SK-N-SH treated with all-trans-retinoic acid at 6 μM for 48 hours (cell line): ENCODE data around the gene MRGPRF.
A peak's percentile ranks its signal among the peaks of the same experiment; 100 is the strongest.

ENCODE experiments used
- ATAC-seq: fragments of 200-7000 bp; cut with Tn5 transposase; 3 replicates; pipeline ENCODE4 v1.9.1; 2020; ENCODE audit warnings: mild to moderate bottlenecking, moderate library complexity
- ARNTL ChIP-seq: fragments of 450-650 bp; formaldehyde crosslinking; IDR thresholded peaks from 2 replicates; pipeline ENCODE4 v1.5.0; 2020; ENCODE audit warnings: low read depth, mild to moderate bottlenecking, moderate library complexity, borderline replicate concordance
- BACH2 ChIP-seq: fragments of 250-450 bp; sonication (Bioruptor Pico); IDR thresholded peaks from 2 replicates; pipeline ENCODE4 v1.9.0; 2021; ENCODE audit warnings: mild to moderate bottlenecking, borderline replicate concordance
- CSDC2 ChIP-seq: fragments of 250-450 bp; sonication (Bioruptor Pico); IDR thresholded peaks from 2 replicates; pipeline ENCODE4 v1.5.0; 2020; ENCODE audit warnings: mild to moderate bottlenecking, moderate library complexity
- ESRRG ChIP-seq: fragments of 250-450 bp; sonication (Bioruptor Pico); IDR thresholded peaks from 2 replicates; pipeline ENCODE4 v1.6.1; 2021; ENCODE audit warnings: mild to moderate bottlenecking
- GLIS3 ChIP-seq: fragments of 250-450 bp; sonication (Bioruptor Pico); IDR thresholded peaks from 2 replicates; pipeline ENCODE4 v1.5.0; 2020; ENCODE audit warnings: mild to moderate bottlenecking, moderate library complexity
- ISL1 ChIP-seq: fragments of 250-450 bp; sonication (Bioruptor Pico); IDR thresholded peaks from 2 replicates; pipeline ENCODE4 v2.1.2; 2022; ENCODE audit warnings: mild to moderate bottlenecking, moderate library complexity
- OSR1 ChIP-seq: fragments of 250-450 bp; sonication (Bioruptor Pico); IDR thresholded peaks from 2 replicates; pipeline ENCODE4 v1.8.0; 2022; ENCODE audit warnings: moderate library complexity, mild to moderate bottlenecking, inconsistent platforms
- RARB ChIP-seq: fragments of 250-450 bp; sonication (Bioruptor Pico); IDR thresholded peaks from 2 replicates; pipeline ENCODE4 v1.8.0; 2021; ENCODE audit warnings: mild to moderate bottlenecking, moderate library complexity
- SNAI2 ChIP-seq: fragments of 250-450 bp; sonication (Bioruptor Pico); IDR thresholded peaks from 2 replicates; pipeline ENCODE4 v1.5.0; 2020; ENCODE audit warnings: mild to moderate bottlenecking, moderate library complexity
- TOX ChIP-seq: fragments of 250-450 bp; sonication (Bioruptor Pico); IDR thresholded peaks from 2 replicates; pipeline ENCODE4 v1.8.0; 2021; ENCODE audit warnings: mild to moderate bottlenecking, moderate library complexity, borderline replicate concordance
- ZC3H10 ChIP-seq: fragments of 250-450 bp; sonication (Bioruptor Pico); IDR thresholded peaks from 2 replicates; pipeline ENCODE4 v1.5.1; 2021; ENCODE audit warnings: mild to moderate bottlenecking, moderate library complexity
- ZFP3 ChIP-seq: fragments of 250-450 bp; sonication (Bioruptor Pico); IDR thresholded peaks from 2 replicates; pipeline ENCODE4 v1.5.0; 2020; ENCODE audit warnings: mild to moderate bottlenecking, moderate library complexity
- ZNF565 ChIP-seq: fragments of 450-650 bp; formaldehyde crosslinking; conservative IDR thresholded peaks from 2 replicates; pipeline ENCODE4 v1.5.0; 2020; ENCODE audit warnings: low read depth, mild to moderate bottlenecking, moderate library complexity
- ZNF70 ChIP-seq: fragments of 450-650 bp; formaldehyde crosslinking; IDR thresholded peaks from 2 replicates; pipeline ENCODE4 v1.5.0; 2020; ENCODE audit warnings: mild to moderate bottlenecking, moderate library complexity
- ZNF8 ChIP-seq: fragments of 450-650 bp; formaldehyde crosslinking; IDR thresholded peaks from 2 replicates; pipeline ENCODE4 v1.5.0; 2020; ENCODE audit warnings: mild to moderate bottlenecking, moderate library complexity
- TF ChIP-seq, protein P1 (sequence below): fragments of 250-450 bp; sonication (Bioruptor Pico); IDR thresholded peaks from 2 replicates; pipeline ENCODE4 v1.5.1; 2020; ENCODE audit warnings: low read depth, mild to moderate bottlenecking, moderate library complexity
- TF ChIP-seq, protein P2 (sequence below): fragments of 250-450 bp; sonication (Bioruptor Pico); IDR thresholded peaks from 2 replicates; pipeline ENCODE4 v1.5.0; 2020; ENCODE audit warnings: mild to moderate bottlenecking, moderate library complexity
- TF ChIP-seq, protein P3 (sequence below): fragments of 250-450 bp; sonication (Bioruptor Pico); IDR thresholded peaks from 2 replicates; pipeline ENCODE4 v1.5.1; 2021; ENCODE audit warnings: mild to moderate bottlenecking, moderate library complexity
- TF ChIP-seq, protein P4 (sequence below): fragments of 250-450 bp; sonication (Bioruptor Pico); IDR thresholded peaks from 2 replicates; pipeline ENCODE4 v1.8.0; 2021; ENCODE audit warnings: low read depth, mild to moderate bottlenecking, moderate library complexity, borderline replicate concordance
- TF ChIP-seq, protein P5 (sequence below): fragments of 250-450 bp; sonication (Bioruptor Pico); IDR thresholded peaks from 2 replicates; pipeline ENCODE4 v1.8.0; 2020; ENCODE audit warnings: mild to moderate bottlenecking, moderate library complexity, borderline replicate concordance

Gene MRGPRF

DNA sequence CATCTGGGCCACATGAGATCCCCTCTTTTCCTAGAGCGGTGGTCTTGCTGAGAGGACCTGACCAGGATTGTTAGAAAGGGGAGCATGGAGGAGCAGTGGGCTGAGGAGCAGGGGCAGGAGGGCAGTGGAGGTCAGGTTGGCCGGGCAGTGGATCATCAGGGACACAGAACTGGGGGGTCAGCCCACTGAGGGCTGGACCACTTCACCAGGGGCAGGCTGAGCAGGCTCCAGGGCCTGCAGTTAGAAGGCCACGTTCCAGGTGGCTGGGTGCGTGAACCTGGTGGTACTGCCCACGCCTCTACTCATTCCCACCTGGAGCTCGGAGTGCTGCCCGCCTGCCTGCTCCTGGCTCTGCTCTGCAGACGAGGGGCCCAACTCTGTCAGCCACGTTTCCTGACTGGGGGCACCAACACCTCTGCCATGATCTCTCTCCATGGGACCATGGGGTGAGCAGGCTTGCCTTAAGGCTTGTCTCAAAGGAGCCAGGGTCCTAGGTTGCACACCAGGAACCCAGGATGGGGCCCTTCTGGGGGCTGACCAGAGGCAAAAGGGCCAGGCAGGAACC is 9.7 kb downstream of the MRGPRF start:
- no peak for ATAC-seq
- TF ChIP-seq RARB (no peak), GLIS3 (CRISPR knock-in tag) (no peak)

DNA sequence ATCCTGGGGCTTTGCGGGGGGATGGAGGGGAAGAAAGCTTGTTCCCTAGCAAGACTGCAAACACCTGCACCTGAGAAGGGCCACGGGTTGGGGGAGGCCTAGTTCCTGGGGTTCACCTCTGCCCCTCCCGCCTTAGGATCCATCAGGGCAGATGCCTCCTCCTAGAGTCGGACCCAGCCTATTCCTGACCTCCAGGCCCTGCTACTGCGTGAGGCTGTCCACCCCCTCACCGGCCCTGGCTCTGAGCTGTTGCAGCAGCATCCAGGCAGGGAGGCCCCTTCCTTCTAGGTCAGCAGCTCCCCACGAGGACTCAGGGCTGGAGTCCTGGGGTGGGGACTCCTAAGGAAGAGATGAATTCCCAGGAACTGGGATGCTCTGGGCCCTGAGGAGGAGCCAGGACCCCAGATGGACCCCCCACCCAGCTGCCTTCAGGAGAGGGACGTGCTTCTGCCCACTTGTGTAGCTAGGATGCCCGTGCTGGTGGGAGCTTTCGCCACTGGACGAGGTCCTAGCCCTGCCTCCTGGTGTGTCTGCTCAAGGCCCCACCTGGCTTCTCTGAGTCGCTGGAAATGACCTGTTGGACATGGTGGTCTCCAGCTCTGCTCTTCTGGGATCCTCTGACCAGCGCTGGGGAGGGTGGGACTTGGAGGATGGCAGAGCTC is 10.3 kb downstream of the MRGPRF start:
- ATAC-seq, result no peak
- TF ChIP-seq SNAI2, result no peak
- no peak for TF ChIP-seq ZNF8 (CRISPR knock-in tag)
- TF ChIP-seq, protein P1, sequence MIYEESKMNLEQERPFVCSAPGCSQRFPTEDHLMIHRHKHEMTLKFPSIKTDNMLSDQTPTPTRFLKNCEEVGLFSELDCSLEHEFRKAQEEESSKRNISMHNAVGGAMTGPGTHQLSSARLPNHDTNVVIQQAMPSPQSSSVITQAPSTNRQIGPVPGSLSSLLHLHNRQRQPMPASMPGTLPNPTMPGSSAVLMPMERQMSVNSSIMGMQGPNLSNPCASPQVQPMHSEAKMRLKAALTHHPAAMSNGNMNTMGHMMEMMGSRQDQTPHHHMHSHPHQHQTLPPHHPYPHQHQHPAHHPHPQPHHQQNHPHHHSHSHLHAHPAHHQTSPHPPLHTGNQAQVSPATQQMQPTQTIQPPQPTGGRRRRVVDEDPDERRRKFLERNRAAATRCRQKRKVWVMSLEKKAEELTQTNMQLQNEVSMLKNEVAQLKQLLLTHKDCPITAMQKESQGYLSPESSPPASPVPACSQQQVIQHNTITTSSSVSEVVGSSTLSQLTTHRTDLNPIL (CRISPR knock-in tag), result no peak
- TF ChIP-seq ARNTL (CRISPR knock-in tag), result no peak
- TF ChIP-seq, protein P2, sequence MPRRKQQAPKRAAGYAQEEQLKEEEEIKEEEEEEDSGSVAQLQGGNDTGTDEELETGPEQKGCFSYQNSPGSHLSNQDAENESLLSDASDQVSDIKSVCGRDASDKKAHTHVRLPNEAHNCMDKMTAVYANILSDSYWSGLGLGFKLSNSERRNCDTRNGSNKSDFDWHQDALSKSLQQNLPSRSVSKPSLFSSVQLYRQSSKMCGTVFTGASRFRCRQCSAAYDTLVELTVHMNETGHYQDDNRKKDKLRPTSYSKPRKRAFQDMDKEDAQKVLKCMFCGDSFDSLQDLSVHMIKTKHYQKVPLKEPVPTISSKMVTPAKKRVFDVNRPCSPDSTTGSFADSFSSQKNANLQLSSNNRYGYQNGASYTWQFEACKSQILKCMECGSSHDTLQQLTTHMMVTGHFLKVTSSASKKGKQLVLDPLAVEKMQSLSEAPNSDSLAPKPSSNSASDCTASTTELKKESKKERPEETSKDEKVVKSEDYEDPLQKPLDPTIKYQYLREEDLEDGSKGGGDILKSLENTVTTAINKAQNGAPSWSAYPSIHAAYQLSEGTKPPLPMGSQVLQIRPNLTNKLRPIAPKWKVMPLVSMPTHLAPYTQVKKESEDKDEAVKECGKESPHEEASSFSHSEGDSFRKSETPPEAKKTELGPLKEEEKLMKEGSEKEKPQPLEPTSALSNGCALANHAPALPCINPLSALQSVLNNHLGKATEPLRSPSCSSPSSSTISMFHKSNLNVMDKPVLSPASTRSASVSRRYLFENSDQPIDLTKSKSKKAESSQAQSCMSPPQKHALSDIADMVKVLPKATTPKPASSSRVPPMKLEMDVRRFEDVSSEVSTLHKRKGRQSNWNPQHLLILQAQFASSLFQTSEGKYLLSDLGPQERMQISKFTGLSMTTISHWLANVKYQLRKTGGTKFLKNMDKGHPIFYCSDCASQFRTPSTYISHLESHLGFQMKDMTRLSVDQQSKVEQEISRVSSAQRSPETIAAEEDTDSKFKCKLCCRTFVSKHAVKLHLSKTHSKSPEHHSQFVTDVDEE (CRISPR knock-in tag), result no peak
- no peak for TF ChIP-seq RARB
- no peak for TF ChIP-seq TOX

DNA sequence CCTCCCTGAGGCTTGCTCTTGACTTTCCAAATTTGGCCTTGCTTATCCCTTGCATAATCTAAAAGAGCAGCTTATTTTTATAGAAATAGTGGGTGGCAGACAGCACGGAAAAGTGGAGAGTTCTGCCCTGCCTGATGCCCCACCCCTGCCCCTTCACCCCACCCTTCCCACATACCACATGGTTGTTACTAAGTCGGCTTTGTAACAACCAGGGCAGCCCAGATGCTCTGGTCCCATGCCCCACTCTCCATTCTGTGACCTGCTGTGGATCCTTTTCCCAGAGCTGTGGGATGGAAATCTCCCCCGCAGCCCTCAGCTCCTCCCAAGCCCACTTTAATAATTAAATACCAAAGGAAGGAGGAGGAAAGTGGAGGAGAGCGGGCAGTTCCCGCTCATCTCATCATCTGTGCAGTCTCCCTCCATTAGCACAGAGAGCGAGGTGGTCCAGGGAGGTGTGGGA is 10.9 kb downstream of the MRGPRF start:
- ATAC-seq, result no peak
- no peak for TF ChIP-seq ISL1 (CRISPR knock-in tag)
- TF ChIP-seq BACH2 (CRISPR knock-in tag), result no peak
- no peak for TF ChIP-seq ZC3H10 (CRISPR knock-in tag)
- TF ChIP-seq, protein P3, sequence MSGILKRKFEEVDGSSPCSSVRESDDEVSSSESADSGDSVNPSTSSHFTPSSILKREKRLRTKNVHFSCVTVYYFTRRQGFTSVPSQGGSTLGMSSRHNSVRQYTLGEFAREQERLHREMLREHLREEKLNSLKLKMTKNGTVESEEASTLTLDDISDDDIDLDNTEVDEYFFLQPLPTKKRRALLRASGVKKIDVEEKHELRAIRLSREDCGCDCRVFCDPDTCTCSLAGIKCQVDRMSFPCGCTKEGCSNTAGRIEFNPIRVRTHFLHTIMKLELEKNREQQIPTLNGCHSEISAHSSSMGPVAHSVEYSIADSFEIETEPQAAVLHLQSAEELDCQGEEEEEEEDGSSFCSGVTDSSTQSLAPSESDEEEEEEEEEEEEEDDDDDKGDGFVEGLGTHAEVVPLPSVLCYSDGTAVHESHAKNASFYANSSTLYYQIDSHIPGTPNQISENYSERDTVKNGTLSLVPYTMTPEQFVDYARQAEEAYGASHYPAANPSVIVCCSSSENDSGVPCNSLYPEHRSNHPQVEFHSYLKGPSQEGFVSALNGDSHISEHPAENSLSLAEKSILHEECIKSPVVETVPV (CRISPR knock-in tag), result no peak
- TF ChIP-seq, protein P4, sequence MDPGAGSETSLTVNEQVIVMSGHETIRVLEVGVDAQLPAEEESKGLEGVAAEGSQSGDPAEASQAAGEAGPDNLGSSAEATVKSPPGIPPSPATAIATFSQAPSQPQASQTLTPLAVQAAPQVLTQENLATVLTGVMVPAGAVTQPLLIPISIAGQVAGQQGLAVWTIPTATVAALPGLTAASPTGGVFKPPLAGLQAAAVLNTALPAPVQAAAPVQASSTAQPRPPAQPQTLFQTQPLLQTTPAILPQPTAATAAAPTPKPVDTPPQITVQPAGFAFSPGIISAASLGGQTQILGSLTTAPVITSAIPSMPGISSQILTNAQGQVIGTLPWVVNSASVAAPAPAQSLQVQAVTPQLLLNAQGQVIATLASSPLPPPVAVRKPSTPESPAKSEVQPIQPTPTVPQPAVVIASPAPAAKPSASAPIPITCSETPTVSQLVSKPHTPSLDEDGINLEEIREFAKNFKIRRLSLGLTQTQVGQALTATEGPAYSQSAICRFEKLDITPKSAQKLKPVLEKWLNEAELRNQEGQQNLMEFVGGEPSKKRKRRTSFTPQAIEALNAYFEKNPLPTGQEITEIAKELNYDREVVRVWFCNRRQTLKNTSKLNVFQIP (CRISPR knock-in tag), result no peak
- TF ChIP-seq OSR1, result no peak
- no peak for TF ChIP-seq TOX
- no peak for TF ChIP-seq RARB

DNA sequence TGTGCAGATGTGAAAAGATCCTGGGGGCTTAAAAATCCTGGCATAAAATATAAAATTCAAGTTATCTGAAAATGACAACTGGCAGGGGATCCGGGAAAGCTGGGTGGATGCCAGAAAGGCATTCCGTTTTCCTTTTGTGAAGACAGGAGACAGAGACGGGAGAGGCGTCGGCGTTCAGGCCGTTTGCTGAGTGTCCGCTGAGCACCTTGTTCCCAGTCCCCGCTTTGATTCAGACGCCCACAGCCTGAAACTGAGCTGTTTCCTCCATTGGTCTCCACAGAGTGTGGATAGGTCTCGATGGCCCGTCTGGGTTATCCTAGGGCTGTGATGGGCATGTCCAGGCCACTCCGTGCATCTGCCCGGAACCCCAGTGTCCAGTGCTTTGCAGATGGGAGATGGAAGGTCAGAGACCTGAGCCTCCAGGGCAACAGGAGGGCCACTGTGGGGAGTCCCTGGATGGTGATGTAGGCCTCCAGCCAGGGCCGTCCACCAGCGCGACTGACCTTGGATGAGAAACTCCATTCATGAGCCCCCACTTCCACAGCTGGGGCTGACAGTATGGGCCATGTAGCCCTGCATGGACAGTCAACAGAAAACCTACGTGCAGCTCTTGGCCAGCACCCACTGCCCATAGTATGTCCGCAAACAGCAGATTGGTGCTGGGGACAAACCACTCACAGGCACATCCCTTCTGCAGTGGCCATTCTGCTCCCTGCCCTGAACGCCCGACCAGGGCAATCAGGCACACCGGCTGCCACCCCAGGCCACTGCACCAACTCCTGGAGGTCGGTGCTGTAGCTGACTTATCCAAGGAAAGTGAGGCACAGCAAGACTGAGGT is 11.6 kb downstream of the MRGPRF start:
- TF ChIP-seq OSR1, result no peak
- TF ChIP-seq ZNF565, result no peak
- no peak for TF ChIP-seq ZNF8 (CRISPR knock-in tag)
- TF ChIP-seq GLIS3 (CRISPR knock-in tag), result no peak
- TF ChIP-seq ARNTL (CRISPR knock-in tag), result no peak
- no peak for TF ChIP-seq TOX
- no peak for TF ChIP-seq RARB
- no peak for TF ChIP-seq CSDC2
- no peak for ATAC-seq

DNA sequence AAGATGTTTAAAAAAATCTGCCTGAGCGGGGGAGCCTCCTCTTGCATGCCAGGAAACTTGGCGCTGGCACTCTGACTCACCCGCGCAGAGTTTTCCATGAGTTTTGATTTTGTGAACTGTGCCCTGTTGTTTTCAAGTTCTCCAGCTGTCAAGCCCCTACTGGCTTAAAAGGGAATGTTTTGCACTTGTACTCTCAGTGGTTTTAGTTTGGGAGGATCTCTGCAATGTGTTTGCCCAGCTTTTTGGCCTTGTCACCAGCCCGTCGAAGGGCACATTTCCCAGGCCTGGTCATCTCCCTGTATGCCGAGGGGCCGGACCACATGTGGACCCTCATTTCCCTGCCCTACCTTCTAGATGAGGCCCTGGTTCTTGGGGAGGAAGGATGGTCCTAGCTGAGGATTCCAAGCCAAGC is 12.2 kb downstream of the MRGPRF start:
- peak; percentile 94 for ATAC-seq
- TF ChIP-seq RARB (no peak), ZC3H10 (CRISPR knock-in tag) (no peak), ESRRG (CRISPR knock-in tag) (no peak), OSR1 (no peak), ZFP3 (CRISPR knock-in tag) (no peak), TOX (no peak), ZNF70 (CRISPR knock-in tag) (no peak)
- TF ChIP-seq, protein P1 (CRISPR knock-in tag), result no peak
- TF ChIP-seq, protein P5, sequence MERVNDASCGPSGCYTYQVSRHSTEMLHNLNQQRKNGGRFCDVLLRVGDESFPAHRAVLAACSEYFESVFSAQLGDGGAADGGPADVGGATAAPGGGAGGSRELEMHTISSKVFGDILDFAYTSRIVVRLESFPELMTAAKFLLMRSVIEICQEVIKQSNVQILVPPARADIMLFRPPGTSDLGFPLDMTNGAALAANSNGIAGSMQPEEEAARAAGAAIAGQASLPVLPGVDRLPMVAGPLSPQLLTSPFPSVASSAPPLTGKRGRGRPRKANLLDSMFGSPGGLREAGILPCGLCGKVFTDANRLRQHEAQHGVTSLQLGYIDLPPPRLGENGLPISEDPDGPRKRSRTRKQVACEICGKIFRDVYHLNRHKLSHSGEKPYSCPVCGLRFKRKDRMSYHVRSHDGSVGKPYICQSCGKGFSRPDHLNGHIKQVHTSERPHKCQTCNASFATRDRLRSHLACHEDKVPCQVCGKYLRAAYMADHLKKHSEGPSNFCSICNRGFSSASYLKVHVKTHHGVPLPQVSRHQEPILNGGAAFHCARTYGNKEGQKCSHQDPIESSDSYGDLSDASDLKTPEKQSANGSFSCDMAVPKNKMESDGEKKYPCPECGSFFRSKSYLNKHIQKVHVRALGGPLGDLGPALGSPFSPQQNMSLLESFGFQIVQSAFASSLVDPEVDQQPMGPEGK, result no peak
- TF ChIP-seq, protein P4 (CRISPR knock-in tag), result no peak
